Measurements from ENCODE around the gene MED10.

Gene MED10

GRCh38 chr5:6377905-6378765, at the start of gene MED10:
TSS of gene MED10 (minus strand) at chr5:6378547. CDS start at chr5:6378483, 64 bp downstream.
- DNase-seq: peak; percentile 91

GRCh38 chr5:6427694-6428093, 49.3 kb upstream of the MED10 start:
- no peak for DNase-seq

DNA sequence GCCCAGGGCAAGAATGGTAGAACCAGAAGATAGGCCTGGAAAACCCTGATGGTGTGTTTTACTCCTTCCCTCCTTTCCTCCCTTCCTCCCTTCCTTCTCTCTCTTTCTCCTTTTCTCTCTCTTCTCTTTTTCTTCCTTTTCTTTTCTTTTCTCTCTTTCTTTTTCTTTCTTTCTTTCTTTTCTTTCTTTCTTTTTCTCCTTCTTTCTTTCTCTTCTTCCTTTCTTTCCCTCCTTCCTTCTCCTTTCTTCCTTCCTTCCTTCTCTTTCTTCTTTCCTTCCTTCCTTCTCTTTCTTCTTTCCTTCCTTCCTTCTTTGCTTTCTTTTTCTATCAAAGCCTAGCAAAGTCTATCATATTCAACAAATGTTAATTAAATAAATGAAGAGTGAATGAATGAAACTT, 46.4 kb upstream of the MED10 start:
- no peak for DNase-seq

DNA sequence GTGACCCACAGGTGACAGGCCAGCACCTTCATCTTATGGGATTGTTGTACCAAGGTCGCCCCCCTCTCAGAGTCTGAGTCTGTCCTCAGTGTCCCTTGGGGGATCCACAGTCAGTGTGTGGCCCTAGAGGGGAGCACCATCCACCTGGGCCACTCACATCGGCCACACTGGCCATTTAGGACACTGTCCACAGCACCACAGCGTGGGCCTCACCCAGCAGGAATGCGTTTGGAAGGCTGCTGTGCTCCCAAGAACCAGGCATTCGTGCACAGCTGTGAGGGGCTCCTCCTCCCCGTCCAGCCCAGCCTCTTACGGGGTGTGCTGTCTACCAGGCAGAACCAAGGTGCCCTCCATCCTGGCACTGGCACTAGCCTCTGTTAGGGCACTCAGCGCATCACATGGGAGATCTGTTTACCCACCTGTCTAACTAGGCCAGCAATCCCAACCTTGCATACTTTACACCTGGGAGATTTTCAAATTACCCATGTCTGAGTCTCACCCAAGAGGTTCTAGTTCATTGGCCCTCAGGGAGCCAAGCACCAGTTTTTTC, 45.8 kb upstream of the MED10 start:
- DNase-seq: no peak

DNA sequence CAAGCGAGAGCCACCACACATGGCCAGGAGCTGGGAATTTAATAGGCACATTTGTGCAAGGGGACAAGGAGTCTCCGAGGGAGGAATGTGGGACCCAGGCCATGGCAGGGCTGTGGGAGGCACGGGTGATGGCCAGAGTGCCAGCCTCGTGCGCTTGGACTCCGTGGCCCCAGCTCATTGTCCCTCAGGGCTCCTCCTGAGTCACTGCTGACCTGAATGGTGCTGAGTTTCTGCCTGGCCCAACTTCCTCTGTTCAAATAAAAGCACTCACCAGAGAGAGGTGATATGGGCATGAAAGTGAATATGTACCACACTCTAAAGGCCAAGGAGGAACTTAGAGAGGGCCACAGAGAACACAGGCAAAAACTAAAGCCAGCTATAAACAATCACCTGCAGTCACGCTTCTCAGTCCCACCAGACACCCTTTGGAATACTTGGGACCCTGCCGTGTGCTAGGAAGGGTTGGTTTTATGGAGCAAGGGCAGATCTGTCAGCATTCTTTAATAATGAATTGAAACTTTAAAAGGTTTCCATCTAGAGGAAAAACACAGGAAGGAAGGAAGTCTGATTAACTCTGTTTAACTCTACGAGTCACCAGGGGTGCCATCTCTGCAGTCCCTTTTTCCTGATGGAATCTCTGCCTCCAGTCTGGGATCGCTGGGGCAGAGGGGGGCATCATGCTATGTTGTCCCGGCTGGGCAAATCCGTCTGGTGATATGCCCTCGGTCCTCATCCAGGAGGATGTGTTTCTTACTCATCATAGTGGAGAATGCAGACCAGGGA, 45.2 kb upstream of the MED10 start:
- no peak for DNase-seq

GRCh38 chr5:6419340-6419852, 41.0 kb upstream of the MED10 start:
- DNase-seq: no peak

DNA sequence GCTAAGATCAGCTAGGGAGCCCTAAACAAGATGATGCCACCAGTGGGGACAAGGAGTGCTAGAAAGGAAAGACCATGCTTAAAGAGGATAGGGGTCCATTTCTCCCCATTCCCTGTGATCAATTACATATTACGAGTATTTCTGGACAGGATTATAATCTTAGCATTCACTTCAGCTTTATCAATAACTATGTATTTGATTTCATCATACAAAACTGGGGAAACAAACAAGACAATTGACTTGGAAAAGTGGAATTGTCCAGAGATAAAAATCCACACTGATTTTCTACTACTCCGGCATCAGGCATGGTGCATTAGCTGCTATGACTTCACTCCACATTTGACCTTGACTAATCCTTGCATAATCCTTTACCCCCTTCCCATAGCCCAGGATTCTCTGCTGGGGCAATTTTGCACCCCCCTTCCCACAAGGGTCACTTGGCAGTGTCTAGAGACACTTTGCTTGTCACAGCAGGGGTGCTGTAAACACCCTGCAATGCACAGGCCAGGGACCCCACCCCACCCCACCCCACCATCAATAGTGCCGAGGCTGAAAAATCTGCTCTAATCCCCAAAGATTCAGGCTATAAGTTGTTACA, 40.4 kb upstream of the MED10 start:
- DNase-seq: no peak

DNA sequence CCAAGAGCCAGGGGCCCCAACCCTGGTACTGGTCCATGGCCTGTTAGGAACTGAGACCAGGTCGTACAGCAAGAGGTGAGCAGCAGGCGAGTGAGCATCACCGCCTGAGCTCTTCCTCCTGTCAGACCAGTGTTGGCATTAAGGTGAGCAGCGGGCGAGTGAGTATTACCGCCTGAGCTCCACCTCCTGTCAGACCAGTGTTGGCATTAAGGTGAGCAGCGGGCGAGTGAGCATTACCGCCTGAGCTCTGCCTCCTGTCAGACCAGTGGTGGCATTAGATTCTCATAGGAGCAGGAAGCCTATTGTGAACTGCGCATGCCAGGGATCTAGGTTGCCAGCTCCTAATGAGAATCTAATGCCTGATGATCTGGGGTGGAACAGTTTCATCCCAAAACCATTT, 39.3 kb upstream of the MED10 start:
- no peak for DNase-seq

- no peak for DNase-seq
These were observed 34.5 kb upstream of the MED10 start for GRCh38 chr5:6412811-6413210.

- no peak for DNase-seq
These were observed 32.8 kb upstream of the MED10 start for GRCh38 chr5:6411141-6411540.

- DNase-seq: no peak
These were observed 32.1 kb upstream of the MED10 start for GRCh38 chr5:6410421-6410820.

DNA sequence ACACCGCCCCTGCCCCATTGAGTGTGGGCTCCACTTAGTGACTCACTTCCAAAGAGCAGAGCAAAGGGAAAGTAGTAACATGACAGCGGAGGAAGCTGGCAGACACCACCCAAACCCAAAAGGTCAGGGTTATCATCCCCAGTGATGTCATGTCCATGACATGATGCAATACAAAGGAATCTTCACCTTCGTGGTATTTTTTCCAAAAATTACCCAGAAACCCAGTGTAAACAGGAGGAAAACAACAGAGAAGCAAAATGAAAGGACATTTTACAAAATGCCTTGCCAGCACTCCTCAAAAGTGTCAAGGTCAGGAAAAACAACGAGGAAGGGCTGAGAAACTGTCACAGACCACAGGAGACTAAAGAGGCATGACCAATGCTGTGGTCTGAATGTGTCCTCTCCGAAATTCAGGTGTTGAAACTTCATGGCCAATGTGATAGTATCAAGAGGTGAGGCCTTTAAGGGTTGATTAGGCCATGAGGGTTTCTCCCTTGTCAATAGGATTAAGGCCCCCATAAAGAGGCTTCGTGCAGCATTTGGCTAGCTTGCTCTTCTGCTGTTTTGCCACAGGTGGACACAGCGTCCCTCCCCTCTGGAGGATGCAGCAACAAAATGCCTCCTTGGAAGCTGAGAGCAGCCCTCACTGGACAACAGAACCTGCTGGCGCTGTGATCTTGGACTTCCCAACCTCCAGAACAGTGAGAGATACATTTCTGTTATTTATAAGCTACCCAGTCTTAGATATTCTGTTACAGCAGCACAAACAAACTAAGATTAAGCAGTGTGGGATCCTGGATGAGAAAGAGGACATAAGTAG, 30.5 kb upstream of the MED10 start:
- no peak for DNase-seq

GRCh38 chr5:6408260-6408596, 29.9 kb upstream of the MED10 start:
- no peak for DNase-seq

DNA sequence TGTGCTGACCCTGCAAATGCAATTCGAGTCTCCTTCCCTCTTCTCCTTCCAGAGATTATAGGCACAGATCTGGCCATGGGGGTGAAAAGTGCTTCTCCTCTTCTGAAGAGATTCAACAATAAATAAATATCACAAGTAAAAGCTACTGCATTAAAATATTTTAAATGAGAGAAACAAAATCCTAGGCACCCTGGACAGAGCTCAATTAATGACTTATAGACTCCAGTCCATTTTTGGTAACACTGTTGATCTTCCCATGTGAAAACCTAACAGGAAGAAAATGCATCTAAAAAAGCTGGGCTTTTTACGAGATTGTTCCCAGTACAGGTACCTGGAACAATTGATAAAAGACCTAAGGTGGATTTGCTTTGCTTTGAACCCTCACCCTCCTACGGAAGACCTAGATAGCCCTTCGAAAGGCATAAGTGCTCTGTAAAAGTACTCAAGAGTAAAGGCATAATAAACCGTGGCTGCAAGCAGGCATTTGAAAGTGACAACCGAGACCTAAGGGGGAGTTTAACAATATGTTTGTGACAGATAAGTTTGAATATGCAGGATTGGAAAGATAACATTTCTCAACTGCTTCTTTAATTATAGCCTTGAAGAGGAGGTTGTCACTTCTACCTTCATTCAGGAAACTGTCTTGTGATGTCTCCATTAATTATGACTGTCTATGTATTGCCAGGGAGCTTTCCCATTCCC, 29.4 kb upstream of the MED10 start:
- no peak for DNase-seq

- DNase-seq: no peak
These were observed 27.2 kb upstream of the MED10 start for GRCh38 chr5:6405591-6405990.

- DNase-seq: no peak
These were observed 25.8 kb upstream of the MED10 start for GRCh38 chr5:6404129-6404528.

GRCh38 chr5:6403416-6403815, 25.1 kb upstream of the MED10 start:
- DNase-seq: no peak

- DNase-seq: no peak
These were observed 24.6 kb upstream of the MED10 start for GRCh38 chr5:6402939-6403338.

DNA sequence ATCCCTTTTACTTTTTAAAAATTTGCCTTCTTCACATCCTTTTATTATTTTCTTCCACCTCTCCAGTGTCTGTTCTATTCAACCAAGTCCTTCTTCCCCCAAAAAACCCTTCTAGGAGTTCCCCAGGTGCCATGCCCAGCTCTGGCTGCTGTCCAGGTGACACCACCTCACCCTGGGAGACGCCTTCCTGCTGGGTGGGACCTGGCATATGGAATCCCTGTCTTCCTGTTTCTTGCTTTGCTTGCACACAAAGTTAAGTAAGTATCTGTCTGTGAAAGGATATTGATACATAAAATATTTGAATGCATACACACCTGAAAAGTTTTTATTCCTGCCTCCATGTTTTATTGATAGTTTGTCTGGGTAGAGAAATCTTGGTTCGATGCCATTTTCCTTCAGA, 23.1 kb upstream of the MED10 start:
- DNase-seq: no peak

- no peak for DNase-seq
These were observed 21.9 kb upstream of the MED10 start for GRCh38 chr5:6399980-6400910.

Measured in NCI-H1694 (cell line).